SK-N-SH (cell line): Measurements from ENCODE around the gene ADCYAP1R1. TPM values are rescaled to one million over a fixed set of nuclear protein-coding genes. Genes with fewer than 3 reads are reported as not detected.

Experiments used
- CTCF ChIA-PET: fragments of 300-600, 350-600 bp; formaldehyde crosslinking; extraction: SDS; loops from one replicate; lab custom pipeline; 2021; lab: Yijun Ruan, JAX
- POLR2A ChIA-PET: fragments of 350-600 bp; sonication (Branson Sonifier 250); formaldehyde crosslinking; extraction: SDS; loops from one replicate; lab custom pipeline; 2020; ENCODE audit warnings: antibody characterized with exemption, inconsistent platforms; lab: Yijun Ruan, JAX
- DNase-seq: peaks from one replicate; pipeline ENCODE4 v3.0.0; 2012
- H2AFZ ChIP-seq: fragments of 200-600 bp; sonication (generic); 2 replicates; pipeline ENCODE4 v1.8.1; 2016; ENCODE audit warnings: antibody characterized with exemption, mild to moderate bottlenecking, low read depth
- H3F3A ChIP-seq: fragments of 200-600 bp; sonication (generic); replicated peaks from 2 replicates; pipeline ENCODE3; 2016; ENCODE audit warnings: antibody characterized with exemption, mild to moderate bottlenecking; ENCODE audit not compliant: insufficient read depth
- H3K27ac ChIP-seq, 2 experiments: fragments of 200-500 bp in 1 of 2; fragments of 200-600 bp in 1 of 2; sonication (Bioruptor generic) in 1 of 2; sonication (generic), shearing (Covaris generic) in 1 of 2; 2 replicates each; pipeline versions ENCODE4 v1.5.1 to v1.6.1; 2014 to 2016; ENCODE audit warnings: low read depth in 2 of 2, inconsistent platforms in 1 of 2, low read length in 1 of 2, mild to moderate bottlenecking in 1 of 2, mixed read lengths in 1 of 2
- H3K27me3 ChIP-seq: fragments of 200-600 bp; sonication (generic), shearing (Covaris generic); 2 replicates; pipeline ENCODE4 v1.6.1; 2016; ENCODE audit warnings: mixed run types; ENCODE audit not compliant: insufficient read depth
- H3K36me3 ChIP-seq, 2 experiments: fragments of 200-500 bp in 1 of 2; fragments of 200-600 bp in 1 of 2; sonication (Bioruptor generic) in 1 of 2; sonication (generic) in 1 of 2; replicated peaks in 1 of 2; 2 replicates each; pipeline versions ENCODE3 to v1.5.1; 2014 to 2016; ENCODE audit warnings: low read length in 1 of 2, mild to moderate bottlenecking in 1 of 2; ENCODE audit not compliant: insufficient read depth in 2 of 2, control insufficient read depth in 1 of 2
- H3K4me1 ChIP-seq, 2 experiments: fragments of 200-500 bp in 1 of 2; fragments of 200-600 bp in 1 of 2; sonication (Bioruptor generic) in 1 of 2; sonication (generic), shearing (Covaris generic) in 1 of 2; 2 replicates each; pipeline versions ENCODE4 v1.5.1 to v1.6.1; 2014 to 2016; ENCODE audit warnings: low read depth in 1 of 2, low read length in 1 of 2, mixed run types in 1 of 2; ENCODE audit not compliant: insufficient read depth in 2 of 2, control insufficient read depth in 1 of 2
- H3K4me2 ChIP-seq: fragments of 200-600 bp; sonication (generic), shearing (Covaris generic); 2 replicates; pipeline ENCODE4 v1.6.1; 2017; ENCODE audit warnings: mixed run types
- H3K4me3 ChIP-seq, 2 experiments: fragments of 200-500 bp in 1 of 2; fragments of 200-600 bp in 1 of 2; sonication (Bioruptor generic) in 1 of 2; sonication (generic), shearing (Covaris generic) in 1 of 2; 2 replicates each; pipeline versions ENCODE4 v1.5.1 to v1.8.1; 2014 to 2016; ENCODE audit warnings: low read depth in 2 of 2, inconsistent platforms in 1 of 2, low read length in 1 of 2, mild to moderate bottlenecking in 1 of 2, mixed read lengths in 1 of 2, moderate library complexity in 1 of 2
- H3K79me2 ChIP-seq: fragments of 200-600 bp; sonication (generic); 2 replicates; pipeline ENCODE4 v1.8.1; 2017; ENCODE audit warnings: mild to moderate bottlenecking; ENCODE audit not compliant: insufficient read depth
- H3K9ac ChIP-seq: fragments of 200-600 bp; sonication (generic); 2 replicates; pipeline ENCODE4 v1.6.1; 2017; ENCODE audit warnings: mixed run types
- H3K9me2 ChIP-seq: fragments of 200-600 bp; sonication (generic); 2 replicates; pipeline ENCODE4 v1.6.1; 2017; ENCODE audit warnings: mixed run types
- H3K9me3 ChIP-seq: fragments of 200-600 bp; sonication (generic); 2 replicates; pipeline ENCODE4 v1.6.1; 2017; ENCODE audit warnings: mixed run types, mild to moderate bottlenecking, moderate library complexity
- H4K20me1 ChIP-seq: fragments of 200-600 bp; sonication (generic); 2 replicates; pipeline ENCODE4 v1.6.1; 2017; ENCODE audit warnings: mild to moderate bottlenecking, mixed run types; ENCODE audit not compliant: insufficient read depth
- EZH2phosphoT487 ChIP-seq: fragments of 200-600 bp; sonication (generic); IDR thresholded peaks from 2 replicates; pipeline ENCODE4 v1.6.1; 2017; ENCODE audit warnings: low read depth, mixed run types, mild to moderate bottlenecking, antibody characterized with exemption, moderate library complexity, borderline replicate concordance
- FOSL2 ChIP-seq: IDR thresholded peaks from 2 replicates; pipeline ENCODE4 v1.4.0; 2012; ENCODE audit warnings: low read depth, mild to moderate bottlenecking, moderate library complexity, borderline replicate concordance
- FOXJ3 ChIP-seq: sonication (generic); formaldehyde crosslinking; IDR thresholded peaks from 2 replicates; pipeline ENCODE4 v1.5.1; 2020; ENCODE audit warnings: mild to moderate bottlenecking, missing genetic modification reagents
- GABPA ChIP-seq: IDR thresholded peaks from 2 replicates; pipeline ENCODE4 v1.4.0; 2012; ENCODE audit warnings: low read depth, mild to moderate bottlenecking
- GATA2 ChIP-seq: sonication (generic); formaldehyde crosslinking; IDR thresholded peaks from 2 replicates; pipeline ENCODE4 v1.5.0; 2020; ENCODE audit warnings: mild to moderate bottlenecking, missing genetic modification reagents
- JUND ChIP-seq: IDR thresholded peaks from 2 replicates; pipeline ENCODE4 v1.4.0; 2012
- MXI1 ChIP-seq: IDR thresholded peaks from 2 replicates; pipeline ENCODE4 v1.6.1; 2012; ENCODE audit warnings: mild to moderate bottlenecking, low read depth, low read length, improper control_type of control experiment
- NFIC ChIP-seq: IDR thresholded peaks from 2 replicates; pipeline ENCODE4 v1.4.0; 2012; ENCODE audit warnings: borderline replicate concordance
- NRF1 ChIP-seq: IDR thresholded peaks from 2 replicates; pipeline ENCODE4 v1.6.1; 2012; ENCODE audit warnings: low read depth, mild to moderate bottlenecking, low read length
- RAD21 ChIP-seq: IDR thresholded peaks from 2 replicates; pipeline ENCODE4 v1.6.1; 2012; ENCODE audit warnings: mild to moderate bottlenecking, low read length
- RFX5 ChIP-seq: IDR thresholded peaks from 2 replicates; pipeline ENCODE4 v1.6.1; 2012; ENCODE audit warnings: mild to moderate bottlenecking, improper control_type of control experiment, low read length
- RXRA ChIP-seq: IDR thresholded peaks from 2 replicates; pipeline ENCODE4 v1.4.0; 2012; ENCODE audit warnings: low read depth, mild to moderate bottlenecking, borderline replicate concordance
- SMC3 ChIP-seq: IDR thresholded peaks from 2 replicates; pipeline ENCODE4 v1.6.1; 2012; ENCODE audit warnings: low read depth, low read length, improper control_type of control experiment
- TAF1 ChIP-seq: IDR thresholded peaks from 2 replicates; pipeline ENCODE4 v1.6.1; 2012; ENCODE audit warnings: low read depth, mild to moderate bottlenecking, low read length, moderate library complexity, borderline replicate concordance
- TEAD4 ChIP-seq: IDR thresholded peaks from 2 replicates; pipeline ENCODE4 v1.4.0; 2012; ENCODE audit warnings: mild to moderate bottlenecking, borderline replicate concordance; ENCODE audit not compliant: insufficient read depth
- WGBS: methylation state at CpG from one replicate; pipeline ENCODE4 v1.1.6; 2017; ENCODE audit warnings: low lambda C conversion rate; 5-methylcytosine and 5-hydroxymethylcytosine counted together
- polyA plus RNA-seq, 3 experiments: library from polyadenylated mRNA; depleted of rRNA; stranded (reverse); fragments of >200 nt; gene quantifications; 2 replicates each; pipeline ENCODE4 v1.2.3, GENCODE V29; 2012
- TF ChIP-seq, protein P1 (sequence below): fragments of 150-350 bp; IDR thresholded peaks from 2 replicates; pipeline ENCODE4 v1.6.1; 2017; ENCODE audit warnings: antibody characterized with exemption, low read length, low read depth, borderline replicate concordance
- TF ChIP-seq, protein P2 (sequence below): IDR thresholded peaks from 2 replicates; pipeline ENCODE4 v1.6.1; 2012; ENCODE audit warnings: mild to moderate bottlenecking, low read depth, low read length, moderate library complexity
- TF ChIP-seq, protein P3 (sequence below): fragments of 200-600 bp; sonication (generic); IDR thresholded peaks from 2 replicates; pipeline ENCODE4 v1.6.1; 2017; ENCODE audit warnings: antibody characterized with exemption, mild to moderate bottlenecking, moderate library complexity
- TF ChIP-seq, protein P4 (sequence below): IDR thresholded peaks from 2 replicates; pipeline ENCODE4 v1.4.0; 2012; ENCODE audit warnings: low read depth, borderline replicate concordance
- TF ChIP-seq, protein P5 (sequence below): IDR thresholded peaks from 2 replicates; pipeline ENCODE4; 2012
- TF ChIP-seq, protein P6 (sequence below): IDR thresholded peaks from 2 replicates; pipeline ENCODE4 v1.4.0; 2012; ENCODE audit warnings: low read depth
- TF ChIP-seq, protein P7 (sequence below): IDR thresholded peaks from 2 replicates; pipeline ENCODE4 v1.4.0; 2012; ENCODE audit warnings: low read depth, borderline replicate concordance

ADCYAP1R1 gene
- polyA plus RNA-seq, 1 of the 3 experiments (the other 2 are of a cell fraction) = 0.08 TPM

DNA sequence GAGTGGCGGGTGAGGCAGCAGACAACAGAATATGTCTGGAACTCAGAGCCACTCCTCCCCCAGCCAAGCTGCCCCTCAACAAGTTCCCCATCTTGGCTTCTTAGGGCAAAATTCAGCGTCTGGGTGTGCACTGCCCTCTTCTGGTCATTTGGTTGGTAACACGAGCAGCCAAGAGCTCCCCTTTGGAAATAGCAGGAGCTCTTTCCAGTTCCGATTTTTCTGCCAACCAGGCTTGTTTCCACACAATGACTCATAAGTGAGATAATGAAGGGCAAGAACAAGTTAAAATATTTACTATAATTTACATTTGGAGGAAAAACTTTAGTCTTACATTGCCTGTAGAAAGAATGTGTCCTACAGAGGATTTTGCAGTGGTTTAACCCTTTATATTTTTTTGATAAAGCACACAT is 70.5 kb downstream of the ADCYAP1R1 start:
- peak; percentile 74 for DNase-seq
- CTCF ChIA-PET = interaction anchor here (0.6 to 14.1 kb wide), 81 partner anchors 9 to 614 kb away, joined by 3 to 1191 read pairs (median 6); partner anchors contain the start of genes ADCYAP1R1, AQP1, CRHR2 and GHRHR
- no peaks in the 10 kb centered on the region for H3K9me2 ChIP-seq
- H4K20me1 ChIP-seq = no peaks in the 10 kb centered on the region
- H3K79me2 ChIP-seq = no peaks in the 10 kb centered on the region
- H3K4me1 ChIP-seq = peaks cover 0 to 2% of the 10 kb centered on the region in 2 experiments; a peak in 2 of 4 replicates
- no peaks in the 10 kb centered on the region for H3F3A ChIP-seq
- POLR2A ChIA-PET = interaction anchor here (0.6 to 3.5 kb wide), 4 partner anchors 73 to 160 kb away, joined by 3 to 35 read pairs (median 4); no protein-coding TSS in a partner anchor
- H3K4me3 ChIP-seq = no peak overlapping the region; a peak in 1 of 4 replicates
- no peaks in the 10 kb centered on the region for H3K9me3 ChIP-seq
- H3K4me2 ChIP-seq = no peak overlapping the region
- no peaks in the 10 kb centered on the region for H3K36me3 ChIP-seq
- no peaks in the 10 kb centered on the region; the same call in 1 of the 2 replicates for H3K27me3 ChIP-seq
- WGBS = 2% methylated on average over 4 of the region's 4 CpGs
- H3K27ac ChIP-seq = no peak overlapping the region
- no peak overlapping the region for H3K9ac ChIP-seq
- H2AFZ ChIP-seq = no peak overlapping the region
- TF ChIP-seq RFX5 (0 out of 2 replicates have a peak, but pooled peaks have one; percentile 25), JUND (0 out of 2 replicates have a peak, but pooled peaks have one; percentile 10), SMC3 (peak; percentile 97), GATA2 (CRISPR knock-in tag) (no peak), FOSL2 (peak; percentile 40; the same call in 1 of the 2 replicates), RAD21 (peak; percentile 98), GABPA (0 out of 2 replicates have a peak, but pooled peaks have one; percentile 6), NFIC (0 out of 2 replicates have a peak, but pooled peaks have one; percentile 9), MXI1 (0 out of 2 replicates have a peak, but pooled peaks have one; percentile 14), FOXJ3 (no peak), EZH2phosphoT487 (no peak), TAF1 (no peak), NRF1 (no peak), TEAD4 (no peak), RXRA (no peak)
- TF ChIP-seq, protein P1, sequence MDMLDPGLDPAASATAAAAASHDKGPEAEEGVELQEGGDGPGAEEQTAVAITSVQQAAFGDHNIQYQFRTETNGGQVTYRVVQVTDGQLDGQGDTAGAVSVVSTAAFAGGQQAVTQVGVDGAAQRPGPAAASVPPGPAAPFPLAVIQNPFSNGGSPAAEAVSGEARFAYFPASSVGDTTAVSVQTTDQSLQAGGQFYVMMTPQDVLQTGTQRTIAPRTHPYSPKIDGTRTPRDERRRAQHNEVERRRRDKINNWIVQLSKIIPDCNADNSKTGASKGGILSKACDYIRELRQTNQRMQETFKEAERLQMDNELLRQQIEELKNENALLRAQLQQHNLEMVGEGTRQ = no peak
- TF ChIP-seq, protein P2, sequence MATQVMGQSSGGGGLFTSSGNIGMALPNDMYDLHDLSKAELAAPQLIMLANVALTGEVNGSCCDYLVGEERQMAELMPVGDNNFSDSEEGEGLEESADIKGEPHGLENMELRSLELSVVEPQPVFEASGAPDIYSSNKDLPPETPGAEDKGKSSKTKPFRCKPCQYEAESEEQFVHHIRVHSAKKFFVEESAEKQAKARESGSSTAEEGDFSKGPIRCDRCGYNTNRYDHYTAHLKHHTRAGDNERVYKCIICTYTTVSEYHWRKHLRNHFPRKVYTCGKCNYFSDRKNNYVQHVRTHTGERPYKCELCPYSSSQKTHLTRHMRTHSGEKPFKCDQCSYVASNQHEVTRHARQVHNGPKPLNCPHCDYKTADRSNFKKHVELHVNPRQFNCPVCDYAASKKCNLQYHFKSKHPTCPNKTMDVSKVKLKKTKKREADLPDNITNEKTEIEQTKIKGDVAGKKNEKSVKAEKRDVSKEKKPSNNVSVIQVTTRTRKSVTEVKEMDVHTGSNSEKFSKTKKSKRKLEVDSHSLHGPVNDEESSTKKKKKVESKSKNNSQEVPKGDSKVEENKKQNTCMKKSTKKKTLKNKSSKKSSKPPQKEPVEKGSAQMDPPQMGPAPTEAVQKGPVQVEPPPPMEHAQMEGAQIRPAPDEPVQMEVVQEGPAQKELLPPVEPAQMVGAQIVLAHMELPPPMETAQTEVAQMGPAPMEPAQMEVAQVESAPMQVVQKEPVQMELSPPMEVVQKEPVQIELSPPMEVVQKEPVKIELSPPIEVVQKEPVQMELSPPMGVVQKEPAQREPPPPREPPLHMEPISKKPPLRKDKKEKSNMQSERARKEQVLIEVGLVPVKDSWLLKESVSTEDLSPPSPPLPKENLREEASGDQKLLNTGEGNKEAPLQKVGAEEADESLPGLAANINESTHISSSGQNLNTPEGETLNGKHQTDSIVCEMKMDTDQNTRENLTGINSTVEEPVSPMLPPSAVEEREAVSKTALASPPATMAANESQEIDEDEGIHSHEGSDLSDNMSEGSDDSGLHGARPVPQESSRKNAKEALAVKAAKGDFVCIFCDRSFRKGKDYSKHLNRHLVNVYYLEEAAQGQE = no peak
- TF ChIP-seq, protein P3, sequence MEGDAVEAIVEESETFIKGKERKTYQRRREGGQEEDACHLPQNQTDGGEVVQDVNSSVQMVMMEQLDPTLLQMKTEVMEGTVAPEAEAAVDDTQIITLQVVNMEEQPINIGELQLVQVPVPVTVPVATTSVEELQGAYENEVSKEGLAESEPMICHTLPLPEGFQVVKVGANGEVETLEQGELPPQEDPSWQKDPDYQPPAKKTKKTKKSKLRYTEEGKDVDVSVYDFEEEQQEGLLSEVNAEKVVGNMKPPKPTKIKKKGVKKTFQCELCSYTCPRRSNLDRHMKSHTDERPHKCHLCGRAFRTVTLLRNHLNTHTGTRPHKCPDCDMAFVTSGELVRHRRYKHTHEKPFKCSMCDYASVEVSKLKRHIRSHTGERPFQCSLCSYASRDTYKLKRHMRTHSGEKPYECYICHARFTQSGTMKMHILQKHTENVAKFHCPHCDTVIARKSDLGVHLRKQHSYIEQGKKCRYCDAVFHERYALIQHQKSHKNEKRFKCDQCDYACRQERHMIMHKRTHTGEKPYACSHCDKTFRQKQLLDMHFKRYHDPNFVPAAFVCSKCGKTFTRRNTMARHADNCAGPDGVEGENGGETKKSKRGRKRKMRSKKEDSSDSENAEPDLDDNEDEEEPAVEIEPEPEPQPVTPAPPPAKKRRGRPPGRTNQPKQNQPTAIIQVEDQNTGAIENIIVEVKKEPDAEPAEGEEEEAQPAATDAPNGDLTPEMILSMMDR = peak; percentile 99
- TF ChIP-seq, protein P4, sequence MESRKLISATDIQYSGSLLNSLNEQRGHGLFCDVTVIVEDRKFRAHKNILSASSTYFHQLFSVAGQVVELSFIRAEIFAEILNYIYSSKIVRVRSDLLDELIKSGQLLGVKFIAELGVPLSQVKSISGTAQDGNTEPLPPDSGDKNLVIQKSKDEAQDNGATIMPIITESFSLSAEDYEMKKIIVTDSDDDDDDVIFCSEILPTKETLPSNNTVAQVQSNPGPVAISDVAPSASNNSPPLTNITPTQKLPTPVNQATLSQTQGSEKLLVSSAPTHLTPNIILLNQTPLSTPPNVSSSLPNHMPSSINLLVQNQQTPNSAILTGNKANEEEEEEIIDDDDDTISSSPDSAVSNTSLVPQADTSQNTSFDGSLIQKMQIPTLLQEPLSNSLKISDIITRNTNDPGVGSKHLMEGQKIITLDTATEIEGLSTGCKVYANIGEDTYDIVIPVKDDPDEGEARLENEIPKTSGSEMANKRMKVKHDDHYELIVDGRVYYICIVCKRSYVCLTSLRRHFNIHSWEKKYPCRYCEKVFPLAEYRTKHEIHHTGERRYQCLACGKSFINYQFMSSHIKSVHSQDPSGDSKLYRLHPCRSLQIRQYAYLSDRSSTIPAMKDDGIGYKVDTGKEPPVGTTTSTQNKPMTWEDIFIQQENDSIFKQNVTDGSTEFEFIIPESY = no peak
- TF ChIP-seq, protein P5, sequence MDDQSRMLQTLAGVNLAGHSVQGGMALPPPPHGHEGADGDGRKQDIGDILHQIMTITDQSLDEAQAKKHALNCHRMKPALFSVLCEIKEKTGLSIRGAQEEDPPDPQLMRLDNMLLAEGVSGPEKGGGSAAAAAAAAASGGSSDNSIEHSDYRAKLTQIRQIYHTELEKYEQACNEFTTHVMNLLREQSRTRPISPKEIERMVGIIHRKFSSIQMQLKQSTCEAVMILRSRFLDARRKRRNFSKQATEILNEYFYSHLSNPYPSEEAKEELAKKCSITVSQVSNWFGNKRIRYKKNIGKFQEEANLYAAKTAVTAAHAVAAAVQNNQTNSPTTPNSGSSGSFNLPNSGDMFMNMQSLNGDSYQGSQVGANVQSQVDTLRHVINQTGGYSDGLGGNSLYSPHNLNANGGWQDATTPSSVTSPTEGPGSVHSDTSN = no peak
- TF ChIP-seq, protein P6, sequence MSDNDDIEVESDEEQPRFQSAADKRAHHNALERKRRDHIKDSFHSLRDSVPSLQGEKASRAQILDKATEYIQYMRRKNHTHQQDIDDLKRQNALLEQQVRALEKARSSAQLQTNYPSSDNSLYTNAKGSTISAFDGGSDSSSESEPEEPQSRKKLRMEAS = 0 out of 2 replicates have a peak, but pooled peaks have one; percentile 47
- TF ChIP-seq, protein P7, sequence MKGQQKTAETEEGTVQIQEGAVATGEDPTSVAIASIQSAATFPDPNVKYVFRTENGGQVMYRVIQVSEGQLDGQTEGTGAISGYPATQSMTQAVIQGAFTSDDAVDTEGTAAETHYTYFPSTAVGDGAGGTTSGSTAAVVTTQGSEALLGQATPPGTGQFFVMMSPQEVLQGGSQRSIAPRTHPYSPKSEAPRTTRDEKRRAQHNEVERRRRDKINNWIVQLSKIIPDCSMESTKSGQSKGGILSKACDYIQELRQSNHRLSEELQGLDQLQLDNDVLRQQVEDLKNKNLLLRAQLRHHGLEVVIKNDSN = no peak
